GM13976 (cell line): Measurements from ENCODE around the gene TLR3.

Experiments
- DNase-seq: peaks from one replicate; pipeline ENCODE4 v3.0.0; 2012; ENCODE audit warnings: low spot score
- in situ Hi-C: fragments of 300-500 bp; cut with MboI; formaldehyde crosslinking; loops from one replicate; pipeline ENCODE4 v1.12.0; 2022; ENCODE audit warnings: low sequenced_read_pairs, mixed read lengths, inconsistent platforms; ENCODE audit not compliant: unreplicated experiment
- TF ChIP-seq, protein P1 (sequence below): IDR thresholded peaks from 2 replicates; pipeline ENCODE4 v1.5.1; 2012; ENCODE audit warnings: borderline replicate concordance, mild to moderate bottlenecking; ENCODE audit not compliant: insufficient read depth; ENCODE audit errors: extremely low read depth, missing control alignments, control extremely low read depth

TLR3 gene

DNA sequence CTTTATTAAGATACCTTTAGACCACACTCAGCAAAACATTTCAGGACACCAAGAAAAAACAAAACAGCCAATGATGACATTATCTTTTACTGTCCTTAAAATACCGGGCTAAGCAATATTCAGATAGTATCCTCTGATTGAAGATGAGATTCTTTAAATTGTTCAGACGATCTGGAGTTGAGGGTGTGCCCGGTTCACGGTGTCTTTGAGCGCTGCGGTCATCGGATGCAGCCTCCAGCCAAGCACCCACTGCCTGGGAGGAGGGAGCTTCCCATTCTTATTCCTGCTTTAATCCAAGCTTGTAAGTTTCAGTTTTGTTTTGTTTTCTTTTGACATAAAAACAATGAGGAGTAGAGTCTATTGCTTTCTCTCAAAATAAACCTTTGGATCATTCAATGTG is 49.6 kb downstream of the TLR3 start:
- TF ChIP-seq, protein P1, sequence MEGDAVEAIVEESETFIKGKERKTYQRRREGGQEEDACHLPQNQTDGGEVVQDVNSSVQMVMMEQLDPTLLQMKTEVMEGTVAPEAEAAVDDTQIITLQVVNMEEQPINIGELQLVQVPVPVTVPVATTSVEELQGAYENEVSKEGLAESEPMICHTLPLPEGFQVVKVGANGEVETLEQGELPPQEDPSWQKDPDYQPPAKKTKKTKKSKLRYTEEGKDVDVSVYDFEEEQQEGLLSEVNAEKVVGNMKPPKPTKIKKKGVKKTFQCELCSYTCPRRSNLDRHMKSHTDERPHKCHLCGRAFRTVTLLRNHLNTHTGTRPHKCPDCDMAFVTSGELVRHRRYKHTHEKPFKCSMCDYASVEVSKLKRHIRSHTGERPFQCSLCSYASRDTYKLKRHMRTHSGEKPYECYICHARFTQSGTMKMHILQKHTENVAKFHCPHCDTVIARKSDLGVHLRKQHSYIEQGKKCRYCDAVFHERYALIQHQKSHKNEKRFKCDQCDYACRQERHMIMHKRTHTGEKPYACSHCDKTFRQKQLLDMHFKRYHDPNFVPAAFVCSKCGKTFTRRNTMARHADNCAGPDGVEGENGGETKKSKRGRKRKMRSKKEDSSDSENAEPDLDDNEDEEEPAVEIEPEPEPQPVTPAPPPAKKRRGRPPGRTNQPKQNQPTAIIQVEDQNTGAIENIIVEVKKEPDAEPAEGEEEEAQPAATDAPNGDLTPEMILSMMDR, result no peak
- no peak for DNase-seq
- in situ Hi-C loops, result no loop called here

- TF ChIP-seq, protein P1, result no peak
- in situ Hi-C loops, result no loop called here
- no peak for DNase-seq
These were observed 52.1 kb downstream of the TLR3 start for GRCh38 chr4:186121057-186121456.

- TF ChIP-seq, protein P1, result no peak
- in situ Hi-C loops, result no loop called here
- DNase-seq, result no peak
These were observed 59.9 kb downstream of the TLR3 start for GRCh38 chr4:186128842-186129241.

DNA sequence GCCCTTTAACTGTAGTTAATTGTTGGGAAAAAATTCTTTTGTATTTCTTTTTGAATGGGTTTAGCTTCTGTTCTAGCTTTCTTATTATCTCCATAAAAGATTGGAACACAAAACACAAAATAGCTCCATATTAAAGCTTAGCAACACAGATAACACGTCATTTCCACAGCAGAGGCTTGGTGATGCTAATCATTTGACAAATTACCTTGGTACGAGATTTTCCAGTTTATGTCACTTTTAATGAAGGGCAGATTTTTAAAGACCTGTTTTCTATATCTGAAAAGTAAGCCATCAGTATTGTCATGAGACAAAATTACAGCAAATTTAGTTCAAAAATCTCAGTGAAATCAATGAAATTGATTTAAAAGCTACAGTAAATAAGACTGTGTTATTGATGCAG is 63.0 kb downstream of the TLR3 start:
- in situ Hi-C loops, result loop anchor here (10.0 kb wide), 1 partner anchor 67 kb away; the partner anchor contains the start of gene TLR3
- TF ChIP-seq, protein P1, result no peak
- no peak for DNase-seq

DNA sequence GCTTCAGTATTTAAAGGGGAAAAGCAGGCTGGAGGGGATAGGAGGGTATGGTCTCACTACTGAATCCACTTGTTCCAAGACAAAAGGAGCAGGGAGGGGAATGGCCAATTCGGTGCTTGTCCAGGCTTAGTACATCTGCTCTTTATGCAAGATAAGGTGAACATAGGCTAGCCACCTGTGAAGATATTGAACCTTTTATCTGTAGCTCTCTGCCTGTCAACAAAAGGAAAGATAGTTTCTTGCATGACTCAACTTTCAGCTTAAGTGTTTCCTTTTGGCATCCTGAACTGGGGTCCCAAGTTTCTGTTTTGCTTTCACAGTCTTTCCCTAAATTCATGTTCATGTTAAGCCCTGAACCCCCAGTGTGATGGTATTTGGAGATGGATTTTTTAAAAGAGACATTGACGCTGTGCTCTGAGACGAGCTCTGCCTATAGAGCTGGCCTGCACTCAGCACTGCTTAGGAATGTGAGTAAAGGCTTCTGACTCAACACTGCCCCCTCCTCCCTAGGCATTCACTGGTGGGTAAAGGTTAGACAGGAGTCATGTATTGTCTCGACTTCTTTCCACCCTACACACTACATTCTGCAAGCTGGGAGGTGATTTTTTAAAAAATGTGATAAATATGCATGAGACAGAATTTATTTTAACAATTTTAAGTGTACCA is 63.8 kb downstream of the TLR3 start:
- DNase-seq, result no peak
- in situ Hi-C loops, result loop anchor here (10.0 kb wide), 1 partner anchor 68 kb away; the partner anchor contains the start of gene TLR3
- TF ChIP-seq, protein P1, result no peak

DNA sequence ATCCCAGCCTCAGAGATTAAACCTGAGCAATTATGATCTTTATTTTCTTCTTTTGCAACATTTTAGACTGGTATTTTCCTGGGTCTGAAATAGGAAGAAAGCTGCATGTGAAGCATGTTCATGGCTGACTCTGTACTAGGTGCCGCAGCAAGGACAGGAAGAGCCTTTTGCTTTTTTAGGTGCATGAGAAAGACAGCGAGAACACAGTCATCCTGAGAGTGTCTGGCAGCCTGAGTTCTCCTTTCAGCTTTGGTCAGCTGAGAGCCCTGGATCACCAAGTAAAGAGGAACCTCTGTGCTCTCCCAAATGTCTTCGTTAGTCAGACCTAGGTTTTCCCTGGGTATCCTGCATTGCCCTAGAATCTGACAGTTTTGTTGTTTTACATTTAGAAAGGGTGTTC is 65.3 kb downstream of the TLR3 start:
- in situ Hi-C loops, result loop anchor here (10.0 kb wide), 1 partner anchor 69 kb away; the partner anchor contains the start of gene TLR3
- DNase-seq, result peak; percentile 74
- TF ChIP-seq, protein P1, result no peak
